Kidney epithelial cell (primary cell): ENCODE measurements around the gene CTRB1. TPM values are rescaled to one million over a fixed set of nuclear protein-coding genes. Genes with fewer than 3 reads are reported as not detected.
A peak's percentile ranks its signal among the peaks of the same experiment; 100 is the strongest.

Experiments
- DNase-seq: peaks from one replicate; pipeline ENCODE4 v3.0.0-alpha.2; 2010; ENCODE audit warnings: low read depth
- H3K27me3 ChIP-seq: 2 replicates; pipeline ENCODE4 v1.6.0; 2011; ENCODE audit warnings: low read length; ENCODE audit not compliant: control insufficient read depth, insufficient read depth
- H3K36me3 ChIP-seq: 2 replicates; pipeline ENCODE4 v1.5.1; 2011; ENCODE audit warnings: low read length; ENCODE audit not compliant: control insufficient read depth, insufficient read depth
- H3K4me3 ChIP-seq: 2 replicates; pipeline ENCODE4 v1.5.1; 2011; ENCODE audit warnings: low read depth, mild to moderate bottlenecking, control low read depth, low read length
- total RNA-seq: library from RNA; depleted of rRNA; stranded (reverse); fragments of >200 nt; gene quantifications from 2 replicates; pipeline ENCODE4 v1.2.3, GENCODE V29; 2015
- TF ChIP-seq, protein P1 (sequence below): IDR thresholded peaks from 2 replicates; pipeline ENCODE4 v1.5.1; 2011; ENCODE audit warnings: mild to moderate bottlenecking, moderate library complexity, low read length, control low read depth, inconsistent platforms; ENCODE audit not compliant: insufficient read depth, poor library complexity, severe bottlenecking

CTRB1 gene
- total RNA-seq, 1 donor from 2014 or later = not detected

DNA sequence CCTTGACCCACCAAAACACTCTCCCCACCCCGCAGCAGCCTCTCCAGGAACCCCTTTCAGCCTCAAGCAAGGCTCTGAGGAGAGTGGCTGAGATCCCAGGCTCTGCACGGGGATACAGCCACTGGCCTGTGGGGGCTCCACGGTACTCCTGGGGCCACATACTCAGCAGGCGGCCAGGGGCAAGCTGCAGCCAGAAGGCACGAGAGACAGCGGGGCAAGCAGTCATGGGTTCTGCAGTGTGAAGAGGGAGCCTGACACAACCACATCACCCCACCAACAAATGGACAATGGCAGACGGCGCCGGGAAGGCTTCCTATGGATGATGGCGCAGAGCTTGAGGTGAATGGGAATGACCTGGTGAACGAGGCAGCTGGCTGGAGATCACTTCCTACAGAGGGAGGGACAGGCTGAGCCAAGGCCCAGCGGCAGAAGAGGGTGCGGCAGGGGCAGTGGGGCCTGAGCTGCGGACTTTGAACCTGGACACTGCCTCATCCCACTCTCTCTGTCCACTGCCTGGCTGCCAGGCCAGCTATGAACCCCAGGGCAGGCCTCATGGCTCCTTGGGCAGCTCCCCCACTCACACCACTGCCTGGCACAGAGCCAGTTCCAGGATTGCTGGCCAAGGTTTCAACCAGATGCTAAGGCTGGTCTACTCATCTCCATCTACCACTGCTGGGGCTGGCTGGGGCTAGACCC is 43.5 kb downstream of the CTRB1 start:
- H3K27me3 ChIP-seq = no peaks in the 10 kb centered on the region
- H3K4me3 ChIP-seq = no peak overlapping the region
- no peak for DNase-seq
- peaks cover 3% of the 10 kb centered on the region for H3K36me3 ChIP-seq
- TF ChIP-seq, protein P1, sequence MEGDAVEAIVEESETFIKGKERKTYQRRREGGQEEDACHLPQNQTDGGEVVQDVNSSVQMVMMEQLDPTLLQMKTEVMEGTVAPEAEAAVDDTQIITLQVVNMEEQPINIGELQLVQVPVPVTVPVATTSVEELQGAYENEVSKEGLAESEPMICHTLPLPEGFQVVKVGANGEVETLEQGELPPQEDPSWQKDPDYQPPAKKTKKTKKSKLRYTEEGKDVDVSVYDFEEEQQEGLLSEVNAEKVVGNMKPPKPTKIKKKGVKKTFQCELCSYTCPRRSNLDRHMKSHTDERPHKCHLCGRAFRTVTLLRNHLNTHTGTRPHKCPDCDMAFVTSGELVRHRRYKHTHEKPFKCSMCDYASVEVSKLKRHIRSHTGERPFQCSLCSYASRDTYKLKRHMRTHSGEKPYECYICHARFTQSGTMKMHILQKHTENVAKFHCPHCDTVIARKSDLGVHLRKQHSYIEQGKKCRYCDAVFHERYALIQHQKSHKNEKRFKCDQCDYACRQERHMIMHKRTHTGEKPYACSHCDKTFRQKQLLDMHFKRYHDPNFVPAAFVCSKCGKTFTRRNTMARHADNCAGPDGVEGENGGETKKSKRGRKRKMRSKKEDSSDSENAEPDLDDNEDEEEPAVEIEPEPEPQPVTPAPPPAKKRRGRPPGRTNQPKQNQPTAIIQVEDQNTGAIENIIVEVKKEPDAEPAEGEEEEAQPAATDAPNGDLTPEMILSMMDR = no peak

DNA sequence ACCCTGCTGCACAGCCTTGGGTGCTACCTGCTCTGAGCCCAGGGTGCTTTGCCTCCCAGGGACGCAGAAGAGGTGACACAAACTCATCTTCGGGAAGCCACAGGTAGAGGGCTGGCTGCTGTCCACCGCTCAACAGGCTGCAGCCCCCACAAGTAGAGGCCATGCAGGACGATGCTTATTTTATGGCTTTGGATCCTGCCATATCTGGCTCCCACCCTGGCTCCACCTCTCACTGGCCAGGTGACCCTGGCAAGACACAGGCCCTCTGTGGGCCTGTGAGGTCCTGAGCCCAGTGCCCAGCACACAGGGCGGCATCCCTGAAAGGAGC is 44.0 kb downstream of the CTRB1 start:
- Histone ChIP-seq H3K4me3 (no peak overlapping the region), H3K36me3 (peaks cover 3% of the 10 kb centered on the region), H3K27me3 (no peaks in the 10 kb centered on the region)
- DNase-seq = no peak
- TF ChIP-seq, protein P1 = no peak

DNA sequence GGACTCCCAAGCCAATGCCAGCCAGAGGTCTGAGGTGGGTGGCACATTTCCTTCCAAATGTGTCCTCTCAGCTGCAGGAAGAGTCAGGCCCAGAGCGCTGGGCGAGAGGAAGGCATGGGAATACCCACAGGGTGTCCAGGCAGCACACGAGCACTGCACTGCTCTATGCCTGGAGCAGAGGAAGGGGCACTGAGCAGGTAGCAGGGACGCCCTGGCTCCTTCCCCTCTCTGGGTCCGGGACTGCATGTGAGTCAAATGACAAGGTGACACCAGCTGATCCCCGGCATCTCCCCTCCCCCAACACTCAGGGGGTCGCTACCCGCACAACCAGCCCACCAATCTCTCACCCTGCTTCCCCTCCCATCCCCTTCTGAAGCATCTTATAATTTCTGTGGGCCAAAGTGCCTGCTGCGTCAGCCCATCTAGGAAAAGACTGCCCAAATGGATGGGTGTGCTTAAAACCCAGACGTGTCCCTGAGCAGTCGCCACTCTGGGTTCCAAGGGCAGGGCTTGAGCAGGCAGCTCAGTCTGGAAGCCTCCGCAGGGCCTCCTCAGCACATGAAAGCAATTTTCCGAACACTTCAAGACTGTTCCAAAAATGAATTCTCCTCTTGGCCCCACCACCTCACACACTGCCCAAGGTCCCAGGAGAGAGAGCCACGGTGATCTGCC is 44.6 kb downstream of the CTRB1 start:
- TF ChIP-seq, protein P1 = no peak
- Histone ChIP-seq H3K4me3 (no peak overlapping the region), H3K36me3 (peaks cover 3% of the 10 kb centered on the region), H3K27me3 (no peaks in the 10 kb centered on the region)
- no peak for DNase-seq

DNA sequence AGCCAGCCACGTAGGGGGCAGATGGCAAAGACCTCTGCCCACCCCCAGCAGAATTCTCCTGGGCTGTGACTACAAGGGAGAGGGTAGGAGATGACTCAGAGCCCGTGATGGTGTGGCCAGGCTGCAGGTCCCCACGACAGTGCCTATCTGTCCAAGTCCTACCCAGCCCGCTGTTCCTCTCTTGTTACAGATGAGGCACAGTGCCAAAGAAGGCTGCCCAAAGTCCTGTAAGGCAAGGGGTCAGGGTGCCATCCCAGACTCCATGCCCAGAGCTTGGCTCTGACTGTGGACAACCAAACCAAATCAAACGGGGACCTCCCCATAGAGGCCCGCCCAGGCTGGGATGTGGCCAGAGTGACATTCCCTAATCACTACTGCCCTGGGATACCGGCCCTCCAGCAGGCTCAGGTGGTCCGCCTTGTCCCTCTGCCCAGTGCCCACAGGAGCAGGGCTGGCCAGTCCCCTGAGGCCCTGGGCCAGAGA is 45.2 kb downstream of the CTRB1 start:
- TF ChIP-seq, protein P1 = no peak

DNA sequence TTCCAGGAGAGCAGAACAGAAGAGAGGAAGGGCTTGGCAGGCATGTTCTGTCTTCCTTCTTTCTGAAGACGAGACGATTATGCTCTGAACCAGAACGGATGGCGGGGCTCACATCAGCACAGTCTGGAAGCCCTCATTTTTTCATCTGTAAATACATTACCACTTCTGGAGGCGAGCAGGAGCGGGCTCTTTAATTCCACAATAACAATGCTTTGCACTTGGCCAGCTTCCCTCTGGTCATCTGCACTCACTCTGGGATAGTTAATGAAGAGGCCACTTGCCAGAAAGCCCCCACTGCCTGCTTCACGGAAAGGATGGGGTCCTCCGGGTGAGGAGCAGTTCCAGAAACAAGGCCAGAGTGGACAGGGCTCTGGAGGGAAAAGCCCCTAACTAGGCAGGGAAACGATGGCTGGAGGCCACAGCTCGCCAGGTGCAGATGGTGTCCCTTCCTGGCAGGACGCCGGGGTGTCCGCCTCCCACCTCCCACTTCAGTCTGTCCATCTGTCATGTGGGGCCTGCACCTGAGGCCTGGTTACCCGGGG is 45.7 kb downstream of the CTRB1 start:
- Histone ChIP-seq H3K4me3 (peak overlapping the region; percentile 96), H3K36me3 (peaks cover 3% of the 10 kb centered on the region), H3K27me3 (no peaks in the 10 kb centered on the region)
- TF ChIP-seq, protein P1 = no peak
- DNase-seq = no peak

More for the DNA sequence above, 45.2 kb downstream of the CTRB1 start:
- H3K27me3 ChIP-seq = no peaks in the 10 kb centered on the region
- peaks cover 3% of the 10 kb centered on the region for H3K36me3 ChIP-seq
- no peak for DNase-seq
- H3K4me3 ChIP-seq = peak overlapping the region; percentile 96
